Measurements from ENCODE around the gene ATP10A. TPM values are rescaled to one million over a fixed set of nuclear protein-coding genes. Genes with fewer than 3 reads are reported as not detected.
A peak's percentile ranks its signal among the peaks of the same experiment; 100 is the strongest.

Gene ATP10A
- total RNA-seq, 4 donors from 2014 or later = 1.6 to 8.2 (median 3.7) TPM

DNA sequence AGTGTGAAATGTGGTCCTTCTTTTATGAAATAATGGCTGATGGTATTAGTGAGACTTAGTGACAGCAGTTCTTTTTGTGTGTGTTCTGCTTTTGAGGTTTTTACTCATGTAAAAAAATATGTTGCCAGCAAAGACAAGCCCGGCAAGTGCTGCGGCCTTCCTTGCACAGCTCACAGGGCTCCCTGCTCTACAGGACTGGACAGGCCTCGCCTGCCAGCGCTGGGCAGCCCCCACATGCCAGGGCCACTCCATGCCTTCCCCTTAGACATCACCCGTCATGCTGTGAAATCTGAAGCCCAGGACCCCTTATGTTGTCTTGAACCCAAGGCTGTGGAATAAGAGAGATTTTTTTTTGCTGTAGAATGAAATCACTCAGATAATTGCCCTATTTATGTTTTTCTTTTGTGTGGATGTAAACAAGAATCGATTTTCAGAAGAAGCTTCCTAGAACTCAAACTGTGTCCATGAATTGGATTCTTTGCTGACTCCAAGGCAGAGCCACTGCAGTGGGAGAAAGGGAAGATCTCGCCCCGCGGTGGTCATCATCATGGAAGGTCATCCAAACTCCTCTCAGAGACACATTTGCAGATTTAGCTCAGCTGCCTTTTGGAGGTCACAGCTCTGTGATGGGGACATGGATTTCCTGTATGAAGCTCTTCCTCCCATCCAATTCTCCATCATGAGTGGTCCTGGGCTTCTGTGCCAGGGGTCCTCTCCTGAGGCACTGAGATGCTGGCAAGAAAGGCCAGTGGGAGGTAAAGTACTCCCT, 150.8 kb downstream of the ATP10A start:
- WGBS, 2 donors = 86 to 91% methylated on average over 9 of the region's 9 CpGs
- H3K4me3 ChIP-seq (ENCODE audit: low read depth, poor library complexity, severe bottlenecking) = no peak overlapping the region
- no peak for TF ChIP-seq POLR2A (IDR thresholded peaks at IDR 0.05)
- TF ChIP-seq, protein P1, sequence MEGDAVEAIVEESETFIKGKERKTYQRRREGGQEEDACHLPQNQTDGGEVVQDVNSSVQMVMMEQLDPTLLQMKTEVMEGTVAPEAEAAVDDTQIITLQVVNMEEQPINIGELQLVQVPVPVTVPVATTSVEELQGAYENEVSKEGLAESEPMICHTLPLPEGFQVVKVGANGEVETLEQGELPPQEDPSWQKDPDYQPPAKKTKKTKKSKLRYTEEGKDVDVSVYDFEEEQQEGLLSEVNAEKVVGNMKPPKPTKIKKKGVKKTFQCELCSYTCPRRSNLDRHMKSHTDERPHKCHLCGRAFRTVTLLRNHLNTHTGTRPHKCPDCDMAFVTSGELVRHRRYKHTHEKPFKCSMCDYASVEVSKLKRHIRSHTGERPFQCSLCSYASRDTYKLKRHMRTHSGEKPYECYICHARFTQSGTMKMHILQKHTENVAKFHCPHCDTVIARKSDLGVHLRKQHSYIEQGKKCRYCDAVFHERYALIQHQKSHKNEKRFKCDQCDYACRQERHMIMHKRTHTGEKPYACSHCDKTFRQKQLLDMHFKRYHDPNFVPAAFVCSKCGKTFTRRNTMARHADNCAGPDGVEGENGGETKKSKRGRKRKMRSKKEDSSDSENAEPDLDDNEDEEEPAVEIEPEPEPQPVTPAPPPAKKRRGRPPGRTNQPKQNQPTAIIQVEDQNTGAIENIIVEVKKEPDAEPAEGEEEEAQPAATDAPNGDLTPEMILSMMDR (IDR thresholded peaks at IDR 0.05) = no peak
- DNase-seq (ENCODE audit: low spot score in 2 of 2) = no peak
- intact Hi-C loops (cut with DNase I; ENCODE audit: low total_unique reads) = no loop called here

DNA sequence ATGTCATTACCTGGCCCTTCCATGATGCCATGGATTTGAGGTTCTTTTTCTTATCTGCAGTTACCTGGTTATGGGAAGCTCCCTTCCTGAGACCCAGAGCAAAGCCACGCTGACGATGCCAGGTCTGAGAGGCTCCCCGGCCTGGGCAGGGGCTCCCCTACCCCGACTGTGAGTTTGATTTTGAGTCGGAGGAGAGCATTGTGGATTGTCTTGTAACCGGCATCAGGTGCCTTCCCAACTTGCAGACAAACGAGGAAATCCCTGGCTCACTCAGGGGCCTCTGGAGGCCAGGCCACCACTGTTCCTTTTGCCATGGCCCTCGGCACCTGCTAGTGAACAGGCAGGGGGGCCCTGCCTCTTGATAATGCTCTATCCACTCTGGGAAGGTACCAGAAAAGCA, 151.4 kb downstream of the ATP10A start:
- intact Hi-C loops (cut with DNase I; ENCODE audit: low total_unique reads) = no loop called here
- TF ChIP-seq, protein P1 (IDR thresholded peaks at IDR 0.05) = no peak
- TF ChIP-seq POLR2A (IDR thresholded peaks at IDR 0.05) = no peak
- WGBS, 2 donors = 74 to 94% methylated on average over 7 to 8 of the region's 8 CpGs
- no peak overlapping the region for H3K4me3 ChIP-seq (ENCODE audit: low read depth, poor library complexity, severe bottlenecking)
- no peak for DNase-seq (ENCODE audit: low spot score in 2 of 2)

DNA sequence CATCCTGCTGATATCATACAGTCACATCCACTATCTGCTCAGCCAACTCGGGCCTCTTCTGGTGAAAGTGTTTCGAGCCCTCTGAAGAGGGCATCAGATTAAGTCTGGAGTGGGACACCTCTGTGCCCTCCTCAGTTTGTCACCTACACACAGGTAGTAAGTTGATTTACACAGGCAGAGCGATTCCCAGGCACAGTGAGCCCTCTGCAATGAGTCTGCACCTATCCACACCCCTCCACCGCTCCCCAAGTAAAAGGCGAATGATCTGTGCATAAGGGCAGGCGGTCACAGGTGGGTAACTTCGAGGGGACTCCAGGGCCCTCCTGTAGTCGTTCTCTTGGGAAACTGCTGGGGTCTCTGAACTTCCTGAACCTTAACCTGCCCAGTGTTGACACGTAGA, 152.0 kb downstream of the ATP10A start:
- no peak for DNase-seq (ENCODE audit: low spot score in 2 of 2)
- intact Hi-C loops (cut with DNase I; ENCODE audit: low total_unique reads) = no loop called here
- no peak overlapping the region for H3K4me3 ChIP-seq (ENCODE audit: low read depth, poor library complexity, severe bottlenecking)
- TF ChIP-seq POLR2A (IDR thresholded peaks at IDR 0.05) = no peak
- TF ChIP-seq, protein P1 (IDR thresholded peaks at IDR 0.05) = no peak
- WGBS, 2 donors = 68 to 89% methylated on average over 9 of the region's 9 CpGs

DNA sequence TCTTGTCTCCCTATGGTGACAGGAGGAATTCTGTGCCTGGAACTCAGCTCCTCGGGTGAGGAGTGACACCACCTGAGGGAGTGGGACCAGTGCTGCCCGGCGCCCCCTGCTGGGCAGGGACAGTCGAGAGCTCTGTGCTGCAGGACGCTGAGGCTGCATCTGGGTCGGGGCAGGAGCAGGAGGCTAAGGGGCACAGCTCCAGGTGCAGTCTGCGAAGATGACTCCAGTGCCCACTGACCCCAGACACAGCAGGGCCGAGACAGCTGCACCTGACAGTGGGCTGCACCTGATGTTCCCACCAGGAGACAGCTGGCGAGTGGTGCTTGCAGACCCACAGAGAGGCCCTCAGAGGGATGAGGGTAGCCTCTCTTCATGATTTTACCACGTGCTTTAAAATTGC, 152.9 kb downstream of the ATP10A start:
- no peak for TF ChIP-seq POLR2A (IDR thresholded peaks at IDR 0.05)
- TF ChIP-seq, protein P1 (IDR thresholded peaks at IDR 0.05) = no peak
- H3K4me3 ChIP-seq (ENCODE audit: low read depth, poor library complexity, severe bottlenecking) = no peak overlapping the region
- intact Hi-C loops (cut with DNase I; ENCODE audit: low total_unique reads) = no loop called here
- WGBS, 2 donors = 48 to 52% methylated on average over 10 of the region's 10 CpGs
- no peak for DNase-seq (ENCODE audit: low spot score in 2 of 2)

DNA sequence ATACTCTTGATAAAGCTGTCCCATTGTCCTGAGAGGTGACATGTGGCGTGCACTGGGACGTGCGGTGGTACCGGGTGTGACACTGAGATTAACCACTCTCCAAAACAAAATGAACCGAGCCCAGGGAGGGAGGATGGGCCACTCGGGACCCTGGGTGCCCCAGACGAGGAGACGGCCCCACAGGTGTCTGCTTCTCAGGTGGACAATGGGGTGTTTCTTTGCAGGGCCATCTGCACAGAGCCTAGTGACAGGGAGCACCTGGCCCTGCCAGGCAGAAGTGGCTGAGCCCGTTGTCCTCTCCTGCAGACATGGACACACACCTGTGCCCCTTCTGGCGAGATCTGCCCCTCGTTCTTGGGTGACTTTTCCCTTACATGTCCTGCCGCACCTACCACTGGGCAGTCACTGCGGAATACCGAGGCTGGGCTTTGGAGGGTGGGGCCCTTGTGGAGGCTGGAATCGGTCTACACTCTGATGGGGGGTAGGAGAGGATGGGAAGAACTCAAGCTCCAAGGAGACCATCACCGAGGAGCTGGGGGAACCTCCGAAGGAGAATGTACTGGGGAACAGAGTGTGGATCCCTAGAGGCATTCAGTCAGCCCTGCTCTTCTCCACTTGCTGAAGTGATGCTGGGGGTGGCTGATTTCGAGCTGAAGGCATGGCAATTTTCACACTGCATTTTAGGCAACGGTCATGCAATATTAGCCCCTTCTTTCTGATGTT, 153.5 kb downstream of the ATP10A start:
- intact Hi-C loops (cut with DNase I; ENCODE audit: low total_unique reads) = loop anchor here (10.0 kb wide), 1 partner anchor 195 kb away; no protein-coding TSS in a partner anchor
- H3K4me3 ChIP-seq (ENCODE audit: low read depth, poor library complexity, severe bottlenecking) = no peak overlapping the region
- no peak for TF ChIP-seq POLR2A (IDR thresholded peaks at IDR 0.05)
- TF ChIP-seq, protein P1 (IDR thresholded peaks at IDR 0.05) = no peak
- WGBS, 2 donors = 86 to 92% methylated on average over 19 of the region's 19 CpGs
- peak in 1 of 2 donors; percentile 77 for DNase-seq (ENCODE audit: low spot score in 2 of 2)
